Fibroblast of skin of right biceps (primary cell): ENCODE results near the gene EEF1AKMT1.
A peak's percentile ranks its signal among the peaks of the same experiment; 100 is the strongest.

Experiments
- DNase-seq: peaks from one replicate; pipeline ENCODE4 v3.0.0-alpha.2; 2013

EEF1AKMT1 gene, protein sequence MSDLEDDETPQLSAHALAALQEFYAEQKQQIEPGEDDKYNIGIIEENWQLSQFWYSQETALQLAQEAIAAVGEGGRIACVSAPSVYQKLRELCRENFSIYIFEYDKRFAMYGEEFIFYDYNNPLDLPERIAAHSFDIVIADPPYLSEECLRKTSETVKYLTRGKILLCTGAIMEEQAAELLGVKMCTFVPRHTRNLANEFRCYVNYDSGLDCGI

DNA sequence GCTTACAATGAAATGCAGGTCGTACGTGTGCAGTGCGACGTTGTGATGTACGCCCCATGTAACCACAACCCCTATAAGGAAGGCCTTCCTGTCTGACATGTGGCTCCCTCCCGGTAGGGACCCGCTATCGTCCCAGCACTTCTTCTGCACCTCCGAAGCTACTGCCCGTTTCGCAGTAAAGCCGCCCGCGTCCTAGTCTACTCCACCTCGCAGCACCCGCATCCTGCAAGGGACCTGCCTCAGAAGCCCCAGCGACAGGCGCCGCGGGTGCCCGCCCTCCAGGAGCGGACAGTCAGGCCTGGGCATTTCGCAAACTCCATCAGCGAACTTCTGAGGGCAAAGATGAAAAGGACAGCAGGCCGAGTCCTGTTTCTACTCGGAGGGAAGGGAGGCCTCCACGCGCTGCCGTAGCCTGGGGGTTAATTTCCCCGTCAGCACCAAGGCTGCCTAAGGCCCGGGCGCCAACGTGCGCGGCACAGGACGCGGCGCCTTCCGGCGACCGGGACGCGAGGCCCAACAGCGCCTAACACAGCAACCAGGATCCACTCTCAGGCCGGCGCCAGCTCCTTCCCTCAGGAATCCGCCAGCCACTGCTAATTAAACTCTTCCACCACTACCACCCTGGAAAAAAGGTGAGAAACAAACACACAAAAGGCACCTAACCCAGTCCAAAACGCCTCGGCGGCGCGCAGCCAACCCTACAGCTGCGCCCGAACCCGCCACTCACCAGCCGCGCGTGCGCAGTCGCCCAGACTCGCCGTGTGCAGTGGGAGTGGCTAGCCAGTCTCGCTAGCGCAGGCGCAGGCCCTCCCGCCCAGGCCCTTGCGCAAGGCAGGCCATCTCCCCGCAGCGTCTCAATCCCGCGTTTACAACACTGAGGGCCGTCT lies at the start of gene EEF1AKMT1:
Gene EEF1AKMT1, minus strand, starts transcription at position 768 of the 887 bp plus-strand sequence. CDS start 16,363 bp downstream, outside the sequence.
- peak; percentile 93 for DNase-seq

DNA sequence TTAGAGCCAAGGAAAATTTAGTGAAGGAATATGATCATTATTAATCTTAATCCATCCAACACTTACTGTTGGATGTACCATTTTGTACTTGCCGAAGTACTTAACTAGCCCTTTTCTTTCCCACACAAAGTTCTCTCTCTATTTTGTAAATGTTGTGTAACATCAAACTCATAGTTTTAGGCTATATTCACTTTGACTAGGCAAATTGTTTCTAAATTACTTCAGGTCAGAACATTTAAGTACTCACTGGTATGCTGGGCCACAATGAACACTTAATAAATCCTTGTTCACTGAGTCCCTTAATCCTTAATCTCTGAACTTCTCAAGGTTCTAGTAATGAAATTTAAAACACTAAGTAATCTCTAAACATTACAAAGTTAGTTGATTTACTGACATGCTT lies 49.3 kb upstream of the EEF1AKMT1 start:
- no peak for DNase-seq

DNA sequence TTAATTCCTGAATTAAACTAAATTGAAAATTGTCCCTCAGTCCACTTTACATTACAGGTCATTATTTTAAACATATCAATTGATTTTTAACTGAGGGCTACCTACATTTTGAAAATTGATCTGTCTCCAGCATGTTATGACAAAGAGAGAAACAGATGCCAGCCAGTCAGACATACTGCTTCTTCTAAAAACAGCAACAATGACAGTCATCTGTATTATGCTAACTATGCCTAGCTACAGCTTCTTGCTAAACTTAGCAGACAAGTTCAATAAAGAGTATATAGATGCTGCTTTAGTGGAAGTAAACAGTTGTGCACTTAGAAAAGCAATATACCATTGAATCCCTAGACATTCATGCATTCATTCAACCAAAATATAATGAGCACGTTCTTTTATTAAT lies 48.6 kb upstream of the EEF1AKMT1 start:
- no peak for DNase-seq

DNA sequence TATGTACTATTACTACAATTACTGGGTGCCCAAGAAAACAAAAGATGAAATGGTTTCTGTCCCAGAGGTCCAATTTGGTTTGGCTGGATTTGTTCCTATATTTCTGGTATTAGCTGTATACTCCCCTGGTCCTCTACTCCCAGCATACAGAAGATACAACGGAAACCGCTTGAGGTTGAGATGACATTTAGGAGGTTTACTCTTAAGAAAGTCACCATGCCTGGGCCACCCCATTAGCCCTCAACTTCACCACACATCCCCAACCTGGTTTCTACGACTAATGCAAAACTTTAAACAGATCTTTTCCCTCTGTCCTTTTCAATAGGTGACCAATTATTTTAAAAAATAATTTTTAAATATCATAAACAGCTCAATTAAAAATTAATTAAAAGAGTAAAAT lies 46.0 kb upstream of the EEF1AKMT1 start:
- DNase-seq, result no peak

DNA sequence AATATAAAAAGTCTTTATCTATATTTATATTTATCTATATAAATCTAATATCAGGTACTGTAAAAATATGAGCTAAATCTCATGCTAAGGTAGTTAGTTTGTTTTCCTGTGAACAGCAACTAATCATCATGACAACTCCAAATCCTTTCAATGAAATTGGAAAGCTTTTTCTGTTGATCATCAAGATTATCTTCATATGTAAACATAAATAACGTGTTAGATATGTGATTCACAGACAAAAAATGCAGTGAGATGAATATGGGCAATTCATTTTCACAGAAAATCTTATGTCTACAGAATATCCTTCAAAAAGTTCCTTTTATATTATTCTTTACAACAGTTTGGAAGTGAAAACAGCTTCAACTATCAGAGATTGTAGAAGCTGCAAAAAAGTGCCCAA lies 41.7 kb upstream of the EEF1AKMT1 start:
- DNase-seq, result no peak

DNA sequence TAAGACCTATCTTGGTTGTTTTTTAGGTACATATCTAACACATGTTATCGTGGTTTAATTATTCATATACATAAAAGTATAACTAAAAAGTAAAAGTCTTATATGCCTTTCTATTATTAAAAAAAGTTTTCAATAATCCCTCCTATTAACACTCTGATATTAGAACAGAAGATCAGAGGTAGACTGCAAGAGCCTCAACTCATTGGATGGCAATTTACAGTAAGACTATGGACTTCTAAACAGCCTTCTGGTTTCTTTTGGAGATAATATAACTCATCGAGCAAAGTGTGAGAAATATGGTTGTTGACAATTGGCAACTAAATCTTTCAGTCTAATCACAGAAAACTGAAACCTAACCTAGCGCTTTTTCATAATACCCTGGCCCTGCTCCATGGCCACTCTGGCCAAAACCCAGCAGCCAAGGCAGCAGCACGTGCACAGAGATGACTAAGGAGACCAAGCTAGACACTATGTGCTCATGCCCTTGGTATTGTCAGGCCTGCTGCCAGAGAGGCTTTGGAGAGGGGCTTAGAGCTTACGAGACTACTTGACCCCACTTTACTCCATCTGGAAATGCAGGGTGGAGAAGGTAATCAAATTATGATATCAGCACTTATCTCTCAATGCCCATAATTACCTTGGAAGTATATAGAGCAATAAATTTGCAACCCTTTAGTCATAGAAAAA lies 40.6 kb upstream of the EEF1AKMT1 start:
- peak; percentile 96 for DNase-seq

DNA sequence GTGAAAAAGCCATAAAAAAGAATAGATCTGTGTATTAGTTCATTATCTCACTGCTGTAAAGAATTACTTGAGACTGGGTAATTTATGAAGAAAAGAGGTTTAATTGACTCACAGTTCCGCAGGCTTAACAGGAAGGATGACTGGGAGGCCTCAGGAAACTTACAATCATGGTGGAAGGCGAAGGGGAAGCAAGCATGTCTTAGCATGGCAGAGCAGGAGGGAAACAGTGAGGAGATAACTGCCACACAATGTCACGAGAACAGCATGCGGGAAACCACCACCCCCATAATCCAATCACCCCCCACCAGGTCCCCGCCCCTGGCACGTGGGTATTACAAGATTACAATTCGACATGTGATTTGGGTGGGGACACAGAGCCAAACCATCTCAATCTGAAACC lies 39.1 kb upstream of the EEF1AKMT1 start:
- DNase-seq, result no peak

DNA sequence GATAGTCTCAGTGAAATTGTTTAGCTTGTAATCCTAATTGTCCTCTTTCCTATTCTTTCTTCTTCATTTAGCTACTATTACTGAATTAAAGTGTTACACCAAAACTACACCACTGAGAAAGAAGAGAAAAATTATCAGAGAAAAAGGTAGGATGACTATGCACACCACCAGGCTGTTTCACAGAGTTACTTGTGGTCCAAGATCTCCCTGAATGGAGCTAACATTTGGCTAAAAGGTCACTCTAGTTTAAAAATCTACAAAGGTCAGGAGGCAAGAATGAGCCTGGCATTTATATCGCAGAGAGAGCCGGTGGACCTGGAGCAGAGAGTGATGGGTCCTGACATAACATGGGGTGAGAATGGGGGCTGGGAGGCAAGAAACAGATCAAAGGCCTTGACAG lies 37.0 kb upstream of the EEF1AKMT1 start:
- no peak for DNase-seq

DNA sequence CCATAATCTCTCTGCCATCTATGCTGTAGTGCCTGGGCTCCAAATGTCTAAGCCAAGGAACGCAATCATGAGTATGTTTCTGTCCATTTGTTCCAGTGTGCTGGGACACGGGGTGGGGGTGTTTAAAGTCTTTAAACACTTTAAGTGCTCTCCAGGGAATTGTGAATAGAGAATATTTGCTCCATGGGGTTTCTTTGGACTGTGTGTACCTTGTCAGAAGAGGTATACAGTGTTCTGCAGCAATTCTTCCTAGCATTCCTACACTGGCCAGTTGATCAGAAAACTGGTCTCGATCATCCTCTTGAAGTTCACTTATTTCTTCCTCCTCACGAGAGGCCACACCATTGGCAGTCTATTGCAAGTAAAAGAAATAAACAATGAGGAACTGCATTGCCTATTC lies 35.1 kb upstream of the EEF1AKMT1 start:
- no peak for DNase-seq

DNA sequence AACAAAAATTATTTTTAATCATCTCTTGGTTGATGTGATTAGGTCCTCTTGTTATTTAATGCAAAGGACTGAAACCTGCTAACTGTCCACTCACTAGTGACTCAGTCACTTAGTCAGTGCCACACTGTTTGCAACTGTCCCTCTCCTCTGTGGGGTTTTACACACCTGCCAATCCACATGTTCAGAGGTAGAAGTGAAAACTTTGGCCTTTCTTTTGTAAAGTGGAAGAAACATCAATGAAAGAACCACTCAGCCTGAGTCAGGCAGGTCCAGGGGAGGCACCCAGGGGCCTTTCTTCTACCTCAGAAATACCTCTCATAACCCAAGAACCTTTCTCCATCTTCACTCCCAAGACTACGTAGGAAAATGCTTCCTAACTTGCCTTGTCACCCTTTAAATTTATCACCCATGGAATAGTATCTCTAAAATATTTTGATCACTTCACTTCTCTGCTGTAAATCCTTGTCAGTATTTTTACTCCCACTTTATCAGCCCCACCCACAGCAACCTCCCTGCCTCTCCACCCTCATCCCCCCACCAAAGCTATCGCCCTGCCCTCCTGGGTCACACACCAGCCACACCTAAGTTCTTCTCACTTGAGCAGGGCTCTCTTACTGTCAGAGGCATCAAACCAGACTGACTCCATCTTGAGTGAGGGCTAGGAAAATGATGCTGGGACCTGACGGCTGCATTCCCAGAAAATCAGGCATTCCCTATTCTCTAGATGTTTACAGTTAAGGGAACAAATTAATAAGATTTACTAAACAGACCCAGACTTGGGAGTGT lies 29.6 kb upstream of the EEF1AKMT1 start:
- DNase-seq, result no peak

DNA sequence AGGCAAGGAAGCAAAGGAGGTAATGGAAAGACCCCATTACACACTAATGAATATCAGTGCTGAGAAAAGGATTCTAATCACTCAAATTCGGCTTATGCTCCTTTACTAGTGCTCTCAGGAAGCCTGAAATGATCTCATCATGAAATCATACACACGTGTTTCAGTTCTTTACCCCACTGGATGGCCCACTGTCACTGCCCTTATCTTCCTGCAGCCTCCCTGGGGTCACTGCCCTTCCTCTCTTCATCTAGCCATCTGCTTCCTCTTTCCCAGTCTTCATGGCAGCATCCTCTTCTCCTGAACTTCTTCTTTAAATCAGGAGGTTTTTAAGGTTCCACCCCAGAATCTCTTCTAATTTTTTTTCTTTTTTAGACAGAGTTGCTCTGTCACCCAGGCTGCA lies 27.9 kb upstream of the EEF1AKMT1 start:
- DNase-seq, result no peak

DNA sequence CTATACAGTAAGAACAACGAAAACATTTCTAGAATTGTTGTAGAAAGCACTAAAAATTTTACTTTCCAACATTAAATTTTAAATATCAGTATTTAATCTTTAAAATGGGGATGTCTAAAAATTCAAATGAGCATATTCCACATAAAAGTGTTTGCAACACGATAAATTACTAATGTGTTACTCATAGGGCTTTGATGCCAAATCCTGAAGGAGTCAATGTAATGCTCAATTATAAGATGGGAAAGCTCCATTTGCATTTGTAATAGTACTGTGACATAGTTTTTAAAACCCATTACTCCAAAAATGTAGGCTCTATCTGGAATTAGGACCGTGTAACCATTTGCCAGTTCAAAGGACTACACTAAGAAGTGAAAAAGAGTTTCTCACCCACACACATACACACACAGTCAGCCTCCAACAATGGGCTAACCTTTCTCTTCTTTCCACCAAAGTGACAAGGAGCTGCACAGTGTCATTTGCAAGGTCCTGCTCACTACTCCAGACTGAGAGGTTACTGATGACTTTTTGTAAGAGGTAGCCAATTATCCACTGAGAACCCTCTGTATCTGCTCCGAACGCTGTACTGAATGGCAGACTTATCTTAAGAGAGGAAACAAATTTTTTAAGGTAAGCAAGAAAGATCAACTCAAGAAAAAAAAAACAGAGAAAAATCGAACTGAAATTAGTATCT lies 26.1 kb upstream of the EEF1AKMT1 start:
- peak; percentile 40 for DNase-seq

DNA sequence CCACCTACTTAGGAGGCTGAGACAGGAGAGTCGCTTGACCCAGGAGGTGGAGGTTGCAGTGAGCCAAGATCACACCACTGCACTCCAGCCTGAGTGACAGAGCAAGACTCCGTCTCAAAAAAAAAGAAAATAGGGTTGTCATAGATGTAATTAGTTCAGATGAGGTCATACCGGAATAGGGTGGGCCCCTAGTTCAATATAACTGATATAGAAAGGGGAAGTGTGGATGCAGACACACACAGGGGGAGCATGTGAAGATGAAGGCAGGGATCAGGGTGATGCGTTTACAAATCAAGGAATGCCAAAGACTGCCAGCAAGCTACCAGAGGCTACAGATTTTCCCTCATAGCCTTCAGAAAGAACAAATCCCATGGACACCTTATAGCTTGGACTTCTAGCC lies 24.3 kb upstream of the EEF1AKMT1 start:
- no peak for DNase-seq

DNA sequence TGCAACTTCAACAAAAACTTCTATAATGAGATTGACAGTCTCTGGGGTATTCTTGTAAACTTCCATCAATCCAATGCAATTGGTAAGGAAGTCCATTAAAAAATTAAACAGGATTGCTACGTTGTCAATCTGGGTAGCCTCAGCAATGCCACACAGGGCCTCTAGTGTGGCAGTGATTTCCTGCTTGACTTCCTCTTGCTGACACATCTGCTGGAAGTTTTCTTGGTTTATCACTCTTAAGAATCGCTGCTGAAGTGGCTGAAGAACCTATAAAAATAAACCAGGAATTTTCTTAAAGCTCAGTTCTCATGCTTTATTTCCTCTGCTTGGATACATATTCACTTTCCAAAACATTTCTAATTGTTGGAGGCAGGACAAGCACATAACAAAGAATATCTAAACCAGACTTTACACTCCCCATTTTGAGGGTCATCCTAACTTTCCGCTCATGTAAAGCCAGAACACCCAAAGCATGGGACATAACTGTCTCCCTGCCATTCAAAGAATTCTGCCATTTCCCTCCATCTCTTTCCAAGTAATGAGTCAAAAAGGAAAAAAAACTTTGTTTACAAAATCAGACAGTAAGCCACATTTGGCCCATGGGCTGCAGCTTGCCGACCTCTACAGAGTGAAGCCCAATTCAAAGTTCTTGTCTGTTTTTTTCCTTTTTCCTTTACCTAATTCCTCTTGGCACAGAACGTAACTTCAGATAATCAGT lies 23.2 kb upstream of the EEF1AKMT1 start:
- no peak for DNase-seq

DNA sequence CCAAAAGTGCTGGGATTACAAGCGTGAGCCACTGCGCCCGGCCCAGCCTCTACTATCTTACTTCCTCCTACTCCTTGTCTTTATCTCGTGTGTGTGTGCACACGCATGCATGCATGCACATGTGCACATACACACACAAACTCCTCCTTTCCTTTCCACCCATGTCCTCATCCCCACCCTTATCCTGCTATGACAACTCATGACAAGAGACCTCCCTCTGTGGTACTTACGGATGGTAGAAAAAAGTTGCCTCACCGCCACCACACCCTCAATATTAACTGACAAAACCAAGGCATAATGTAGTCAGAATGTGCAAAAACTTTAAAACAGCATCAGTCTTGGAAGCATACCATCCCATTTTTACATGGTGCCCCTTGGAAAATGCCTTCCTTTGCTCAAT lies 15.9 kb upstream of the EEF1AKMT1 start:
- DNase-seq, result no peak

DNA sequence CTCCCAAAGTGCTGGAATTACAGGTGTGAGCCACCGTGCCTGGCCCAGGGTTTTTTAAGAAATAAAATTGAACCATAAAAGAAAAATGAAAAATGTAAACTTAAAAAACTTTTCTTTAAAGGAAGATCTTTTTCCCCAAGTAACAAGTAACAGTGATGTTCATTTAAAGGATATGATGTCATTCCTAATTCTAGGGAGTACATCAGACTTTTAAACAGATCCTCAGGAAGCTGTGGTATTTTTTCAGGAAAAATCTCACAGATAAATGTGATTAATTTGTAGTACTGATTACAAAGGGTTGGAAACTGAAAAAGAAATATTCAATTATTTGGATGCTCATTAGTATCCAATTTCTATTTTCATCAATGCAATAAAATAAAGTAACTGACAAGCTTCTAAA lies 14.6 kb upstream of the EEF1AKMT1 start:
- no peak for DNase-seq

DNA sequence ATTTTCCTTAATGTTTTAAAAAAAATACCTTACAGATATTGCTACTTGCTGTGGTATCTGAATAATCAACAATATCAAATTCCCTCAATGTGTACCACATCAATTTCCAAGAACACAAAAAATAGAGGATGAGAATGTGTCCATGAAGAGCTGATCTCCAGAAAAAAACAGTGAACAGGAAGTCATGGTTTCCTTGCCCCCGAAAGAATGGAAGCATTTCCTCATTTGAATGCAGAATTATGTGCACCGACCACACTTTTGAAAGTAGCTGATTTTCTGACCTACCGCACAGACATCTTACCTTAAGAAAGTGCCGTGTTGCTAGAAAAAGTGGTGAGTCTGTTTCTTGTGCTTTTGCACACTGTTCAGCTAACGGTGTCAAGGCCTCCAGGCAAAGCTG lies 13.4 kb upstream of the EEF1AKMT1 start:
- no peak for DNase-seq

DNA sequence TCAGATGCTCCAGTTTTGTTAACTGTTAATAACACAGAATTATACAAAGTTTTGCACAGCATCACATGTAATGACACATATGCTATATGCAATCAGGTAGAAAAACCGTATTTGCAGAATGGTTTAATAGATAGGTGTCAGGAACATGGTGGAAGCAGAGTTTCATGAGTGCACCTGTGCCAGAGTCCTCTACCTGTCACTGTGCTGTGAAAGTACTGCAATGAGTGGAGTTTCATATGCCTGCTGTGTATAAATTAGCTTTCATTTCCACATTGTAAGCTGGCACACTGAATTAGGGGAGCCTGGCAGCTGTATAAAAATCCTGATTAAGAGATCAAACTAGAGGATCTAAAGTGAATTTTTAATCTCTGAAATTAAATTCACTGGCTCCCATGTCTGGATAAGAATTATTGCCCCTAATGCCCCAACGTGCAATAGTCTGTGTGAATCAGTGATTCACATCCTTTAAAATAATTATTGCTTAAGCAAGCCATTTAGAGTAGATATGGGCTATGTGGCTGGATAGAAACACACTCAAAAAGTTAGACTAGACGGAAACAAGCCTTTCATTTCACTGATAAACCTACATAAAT lies 8.5 kb upstream of the EEF1AKMT1 start:
- DNase-seq, result no peak

DNA sequence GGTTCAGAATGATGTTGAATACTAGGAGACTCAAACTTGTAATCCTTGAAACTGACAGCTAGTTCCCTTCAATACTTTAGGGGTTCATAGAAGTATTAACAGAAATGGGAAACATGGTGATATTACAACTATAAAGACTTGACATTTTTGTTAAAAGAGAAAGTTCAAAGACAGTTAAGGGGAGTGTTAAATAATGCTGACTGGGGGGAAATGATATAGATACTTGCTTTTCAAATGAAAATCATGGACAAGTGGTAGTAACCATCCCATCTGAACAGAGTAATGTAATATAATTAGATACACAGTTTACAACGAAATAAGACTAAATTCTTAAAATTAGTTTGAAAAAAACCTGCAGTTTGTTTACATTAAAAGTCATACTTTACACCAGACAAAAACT lies 6.6 kb upstream of the EEF1AKMT1 start:
- no peak for DNase-seq

DNA sequence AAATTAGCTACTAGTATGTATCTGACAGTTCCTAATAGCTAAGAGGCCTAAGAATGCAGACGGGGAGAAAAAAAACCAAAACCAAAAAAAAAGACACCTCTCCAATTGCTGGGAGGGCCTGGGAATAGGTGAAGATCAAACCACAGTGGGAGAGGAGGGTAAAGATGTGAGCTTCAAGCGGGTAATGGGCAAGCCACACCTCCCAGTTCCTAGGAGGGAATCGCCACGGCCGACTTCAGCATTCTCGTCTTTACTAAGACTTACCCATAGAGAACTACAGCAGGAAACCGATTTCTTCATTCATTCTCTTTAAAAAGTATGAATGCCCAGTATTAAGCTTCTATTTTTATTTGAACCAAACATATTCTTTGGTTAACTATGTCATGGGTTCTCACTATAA lies 5.6 kb upstream of the EEF1AKMT1 start:
- DNase-seq, result no peak

DNA sequence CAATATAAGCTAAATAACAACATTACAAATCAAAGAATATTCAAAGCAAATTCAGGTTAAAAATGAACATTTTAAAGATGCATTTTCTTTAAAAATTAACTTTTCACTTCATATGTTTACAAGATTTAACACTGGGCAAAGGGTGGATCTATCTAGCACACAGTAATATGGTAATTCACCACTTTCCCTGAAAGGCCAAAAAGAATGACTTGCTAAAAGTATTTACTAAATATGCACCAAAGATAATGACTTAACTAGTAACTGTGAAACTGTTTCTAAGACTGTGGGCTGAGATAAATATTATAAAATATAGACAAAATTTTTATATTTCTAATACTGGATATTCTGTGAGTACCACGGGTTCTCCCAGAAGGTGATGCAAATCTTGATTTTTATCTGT lies 4.5 kb upstream of the EEF1AKMT1 start:
- no peak for DNase-seq
